Hematopoietic multipotent progenitor cell treated with erythropoietin and hydrocortisone succinate and interleukin-3 and kit ligand, for 8 days (in vitro differentiated cells): ENCODE measurements around the gene PPT1.
"Not testable (repeated sequence)": the region's sequence is repeated elsewhere in the genome, so short reads cannot be mapped to it uniquely, and the experiment has no call there.

Experiments
- DNase-seq: peaks from one replicate; pipeline ENCODE4 v3.0.0-alpha.2; 2015

PPT1 gene

DNA sequence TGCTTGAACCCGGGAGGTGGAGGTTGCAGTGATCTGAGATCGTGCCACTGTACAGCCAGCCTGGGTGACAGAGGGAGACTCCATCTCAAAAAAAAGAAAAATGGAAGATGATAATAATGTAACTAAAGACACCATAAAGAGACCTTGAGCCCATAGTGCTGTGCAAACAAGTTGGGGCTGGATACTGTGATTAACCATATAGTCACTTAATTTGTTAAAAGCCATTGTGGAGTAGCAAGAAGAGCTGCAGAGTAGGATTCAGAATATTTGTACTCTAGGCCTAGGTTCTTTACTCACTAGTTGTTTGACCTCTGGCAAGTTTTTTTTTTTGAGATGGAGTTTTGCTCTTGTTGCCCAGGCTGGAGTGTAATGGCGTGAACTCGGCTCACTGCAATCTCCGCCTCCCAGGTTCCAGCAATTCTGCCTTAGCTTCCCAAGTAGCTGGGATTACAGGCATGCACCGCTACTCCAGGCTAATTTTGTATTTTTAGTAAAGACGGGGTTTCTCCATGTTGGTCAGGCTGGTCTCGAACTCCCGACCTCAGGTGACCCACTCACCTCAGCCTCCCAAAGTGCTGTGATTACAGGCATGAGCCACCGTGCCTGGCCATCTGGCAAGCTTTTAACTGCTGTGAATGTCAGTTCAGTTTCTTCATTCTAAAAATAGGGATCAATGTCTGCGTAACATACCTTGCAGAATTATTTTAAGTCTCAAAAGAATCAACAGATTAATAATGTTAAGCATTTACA lies 43.7 kb downstream of the PPT1 start:
- DNase-seq = no peak

DNA sequence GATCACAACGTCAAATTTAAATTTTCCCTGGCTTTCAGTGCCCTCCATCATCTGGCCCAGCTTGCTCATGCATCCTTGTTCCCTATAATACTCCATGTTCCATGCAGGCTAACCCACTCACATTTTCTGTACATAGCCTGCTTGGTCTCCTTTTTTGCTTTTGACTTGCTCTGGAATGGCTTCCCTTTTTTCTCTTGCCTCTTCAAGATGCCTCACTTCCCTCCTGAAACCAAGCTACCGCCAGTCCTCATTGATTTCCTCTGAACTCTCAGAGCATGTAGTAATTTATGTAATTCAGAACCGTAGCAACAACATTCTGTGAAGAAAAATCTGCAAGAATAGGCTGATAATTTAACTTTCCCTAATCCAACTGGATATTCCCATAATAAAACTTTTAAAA lies 46.2 kb downstream of the PPT1 start:
- no peak for DNase-seq

DNA sequence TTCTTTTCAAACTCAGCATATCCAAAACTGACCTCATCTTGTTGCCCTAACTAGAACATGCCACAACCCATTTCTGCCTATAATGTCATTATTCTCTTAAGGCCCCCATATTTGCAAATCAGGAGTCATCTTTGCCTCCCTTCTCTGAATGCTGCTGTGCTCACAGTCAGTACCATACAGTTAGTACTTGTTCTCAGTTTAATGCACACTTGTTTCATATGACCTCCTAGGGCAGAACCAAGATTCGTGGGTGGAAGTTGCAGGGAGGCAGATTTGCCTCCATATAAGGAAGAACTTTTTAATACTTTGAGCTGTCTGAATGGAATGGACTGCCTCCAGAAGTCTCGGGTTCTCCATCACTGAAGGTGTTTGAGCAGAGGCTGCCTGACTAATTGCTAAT lies 47.3 kb downstream of the PPT1 start:
- no peak for DNase-seq

DNA sequence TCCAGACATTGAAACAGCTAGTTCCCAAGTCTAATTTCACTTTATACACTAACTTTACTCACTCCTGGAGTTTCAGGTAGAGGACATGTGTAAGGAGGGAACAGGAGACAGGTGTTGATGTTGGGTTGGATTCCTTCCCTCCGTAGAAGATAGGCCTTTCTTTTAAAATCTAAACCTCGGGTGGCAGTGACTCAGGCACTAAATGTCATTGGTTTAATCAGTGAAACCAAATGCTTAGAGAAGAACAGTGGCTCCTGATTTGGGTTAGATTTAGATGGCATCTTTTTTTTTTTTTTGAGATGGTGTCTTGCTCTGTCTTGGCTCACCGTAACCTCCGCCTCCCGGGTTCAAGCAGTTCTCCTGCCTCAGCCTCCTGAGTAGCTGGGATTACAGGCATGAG lies 49.3 kb downstream of the PPT1 start:
- no peak for DNase-seq

DNA sequence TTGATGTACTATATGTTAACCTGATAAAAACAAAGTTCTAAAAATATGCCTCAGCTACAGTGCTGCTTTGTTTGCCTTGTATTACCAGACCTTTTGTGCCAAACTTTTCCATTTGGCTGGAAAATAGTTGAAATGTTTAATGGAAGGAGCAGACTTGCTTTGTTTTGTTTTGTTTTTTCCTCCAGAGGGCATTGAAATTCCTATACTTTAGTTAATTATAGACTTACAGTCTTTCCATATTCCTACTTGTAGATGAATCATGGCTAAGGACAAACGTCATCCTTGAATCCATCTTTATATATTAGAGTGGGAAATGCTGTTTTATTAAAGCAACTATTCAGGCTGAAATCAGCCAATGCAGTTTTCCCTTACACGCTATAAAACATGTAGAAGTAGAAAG lies 49.8 kb downstream of the PPT1 start:
- DNase-seq = no peak

DNA sequence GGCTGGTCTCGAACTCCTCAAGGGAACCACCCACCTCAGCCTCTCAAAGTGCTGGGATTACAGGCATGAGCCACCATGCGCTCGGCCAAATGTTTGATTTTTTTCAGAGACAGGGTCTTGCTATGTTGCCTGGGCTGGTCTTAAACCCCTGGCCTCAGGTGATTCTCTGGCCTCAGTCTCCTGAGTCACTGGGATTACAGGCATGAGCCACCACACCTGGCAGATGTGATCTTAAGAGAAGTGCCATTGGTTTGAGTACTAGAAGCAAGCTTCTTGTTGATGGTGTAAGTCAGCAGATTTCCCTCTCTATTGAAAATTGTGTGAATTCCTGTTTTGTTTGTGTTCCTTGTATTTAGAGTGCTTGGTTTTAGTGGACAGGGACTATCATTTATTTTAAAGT lies 51.3 kb downstream of the PPT1 start:
- no peak for DNase-seq

DNA sequence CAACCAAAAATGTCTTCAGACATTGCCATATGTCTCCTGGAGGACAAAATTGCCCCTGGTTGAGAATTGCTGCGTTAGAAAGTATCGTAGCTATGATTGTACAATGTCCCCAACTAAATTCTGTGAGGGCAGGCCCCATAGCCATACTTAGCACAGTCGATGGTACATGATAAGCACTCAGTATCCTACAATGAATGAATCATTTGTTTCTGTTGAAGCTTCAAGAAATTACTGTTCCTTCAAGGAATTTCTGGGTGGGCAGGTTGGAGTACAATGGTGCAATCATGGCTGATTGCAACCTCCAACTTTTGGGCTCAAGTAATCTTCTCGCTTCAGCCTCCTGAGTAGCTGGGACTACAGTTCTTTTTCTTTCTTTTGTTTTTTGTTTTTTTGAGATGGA lies 51.9 kb downstream of the PPT1 start:
- DNase-seq = no peak

DNA sequence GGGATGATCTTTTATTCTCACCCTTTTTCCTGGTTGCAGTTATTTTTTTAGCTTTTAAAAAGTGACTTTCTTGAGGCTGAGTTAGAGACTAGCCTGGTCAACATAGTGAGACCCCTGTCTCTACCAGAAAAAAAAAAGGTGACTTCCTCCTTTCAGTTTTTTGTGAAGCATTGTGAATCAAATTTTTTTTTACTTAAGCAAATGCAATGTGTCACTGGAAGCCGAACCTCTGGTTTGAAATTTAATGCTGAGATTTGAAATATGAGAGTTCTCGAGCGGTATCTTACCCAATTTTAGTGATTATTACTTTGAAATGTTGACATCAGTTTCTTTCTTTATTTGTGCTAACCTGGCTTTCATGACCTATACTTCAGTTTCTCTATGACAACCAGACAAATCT lies 52.9 kb downstream of the PPT1 start:
- no peak for DNase-seq

DNA sequence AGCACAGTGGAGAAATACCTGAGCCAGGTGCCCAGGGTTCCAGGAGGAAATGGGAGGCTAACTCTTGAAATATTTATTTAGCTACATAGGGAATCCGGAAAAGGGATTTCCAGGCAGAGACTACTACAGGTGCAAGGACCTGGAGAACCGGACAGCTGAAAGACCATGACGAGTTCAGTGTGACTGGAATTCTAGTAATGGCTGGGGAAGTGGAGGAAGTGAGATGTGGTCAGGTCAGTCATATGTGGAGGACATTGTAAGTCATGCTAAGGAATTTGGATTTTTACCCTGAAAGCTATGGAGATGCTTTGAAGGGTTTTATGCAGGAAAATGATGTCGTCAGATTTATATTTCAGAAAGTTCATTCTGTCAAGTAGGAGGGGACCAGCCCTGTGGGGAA lies 54.7 kb downstream of the PPT1 start:
- DNase-seq = no peak

DNA sequence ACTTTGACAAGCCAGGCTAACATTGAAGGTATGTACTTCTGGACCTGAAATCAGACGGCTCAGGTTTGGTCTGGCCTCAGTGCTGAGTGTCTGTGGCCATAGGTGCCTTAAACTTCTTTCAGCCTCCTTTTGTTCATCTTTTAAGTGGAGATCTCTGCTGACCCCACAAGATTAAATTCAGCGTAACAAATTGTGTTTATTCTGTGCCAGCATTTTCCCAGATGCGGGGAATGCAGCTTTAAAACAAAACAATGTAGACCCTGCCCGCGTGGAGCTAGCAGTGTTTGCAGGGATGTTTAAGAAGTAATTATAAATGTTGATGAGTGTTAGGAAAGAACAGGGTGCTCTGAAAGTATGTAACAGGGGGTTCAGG lies 55.6 kb downstream of the PPT1 start:
- DNase-seq = no peak

DNA sequence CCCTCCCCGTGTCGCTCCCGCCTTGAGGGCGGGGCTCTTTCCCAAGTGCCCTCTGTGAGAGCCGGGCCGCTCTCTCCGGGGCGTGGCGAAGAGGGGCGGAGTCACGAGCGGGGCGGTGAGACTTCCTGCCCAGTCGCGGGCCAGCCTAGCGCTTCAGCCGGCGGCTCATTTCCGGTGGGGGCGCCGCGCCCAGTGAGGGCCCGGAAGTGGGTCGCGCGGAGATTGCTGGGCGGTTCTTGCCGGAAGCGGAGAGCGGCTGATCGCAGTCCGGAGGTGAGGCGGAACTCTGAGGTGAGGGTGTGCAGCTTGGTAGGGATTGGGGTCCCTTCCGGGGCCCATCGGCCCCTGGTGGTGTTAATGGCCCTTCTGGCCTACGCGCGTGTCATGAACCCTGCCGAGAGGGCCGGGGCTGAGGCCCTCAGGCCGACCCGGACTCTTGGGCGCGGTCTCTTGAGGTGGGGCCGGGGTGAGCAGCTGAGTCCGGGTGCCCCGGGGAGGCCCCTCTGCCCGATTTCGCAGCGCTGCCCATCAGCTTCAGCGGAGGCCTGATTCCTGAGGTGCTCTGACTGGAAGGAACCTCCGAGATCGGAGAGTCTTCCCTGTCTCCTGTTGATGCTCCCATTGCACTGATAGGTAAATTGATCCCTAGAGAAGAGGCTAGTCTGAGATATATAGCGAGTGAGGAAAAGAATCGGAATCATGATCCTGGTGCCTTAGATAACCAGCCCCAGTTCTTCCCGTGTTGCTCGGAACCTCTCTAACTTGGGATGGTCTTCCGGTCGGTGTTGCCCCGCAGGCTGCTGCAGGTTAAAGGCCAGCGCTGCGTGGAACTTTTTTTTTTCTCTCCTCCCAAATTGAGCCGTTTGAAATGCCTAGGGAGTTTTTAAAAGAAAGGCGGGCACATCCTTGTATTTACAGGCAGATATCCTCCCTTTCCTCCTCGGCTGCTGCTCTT lies 56.3 kb downstream of the PPT1 start, which contains the start of gene CAP1:
TSS of gene CAP1 (plus strand) at position 219 of the 955 bp plus-strand sequence. CDS start 18,618 bp downstream, outside the sequence.
- peak; percentile 98 for DNase-seq

DNA sequence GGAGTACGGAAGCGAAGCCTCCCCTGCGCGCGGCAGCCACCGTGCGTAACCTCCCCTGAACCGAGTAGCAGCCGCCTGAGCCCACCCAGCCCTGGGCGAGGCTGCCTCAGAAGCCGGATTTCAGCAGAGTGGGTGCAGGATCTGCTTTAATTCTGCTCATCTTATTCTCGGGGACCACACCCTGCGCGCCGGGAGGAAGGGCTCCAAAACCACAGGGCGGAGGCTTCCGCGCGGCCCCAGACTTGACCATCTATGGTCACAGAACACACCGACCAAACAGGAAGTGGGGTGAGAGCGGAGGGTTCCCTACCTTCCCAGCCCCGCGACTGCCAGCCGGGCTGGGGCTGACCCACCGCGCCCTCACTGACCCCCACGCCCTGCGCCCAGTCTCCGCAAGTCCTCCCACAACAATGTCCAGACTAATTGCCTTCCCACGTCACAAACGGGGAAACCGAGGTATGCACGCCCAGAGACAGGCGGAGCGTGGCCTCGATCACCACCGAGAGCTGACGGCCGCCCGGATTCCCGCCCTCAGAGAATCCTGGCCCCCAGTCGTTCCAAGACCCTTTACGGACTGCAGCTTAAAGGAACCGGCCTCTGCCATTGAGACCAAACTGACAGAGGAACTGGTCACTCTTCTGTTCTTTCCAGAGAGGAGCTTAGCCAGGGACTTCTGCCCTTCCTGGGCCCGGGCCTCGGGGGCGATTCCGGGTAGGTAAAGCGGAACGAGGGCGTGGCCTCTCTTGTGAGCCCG lies 57.1 kb downstream of the PPT1 start:
- DNase-seq = peak; percentile 90

DNA sequence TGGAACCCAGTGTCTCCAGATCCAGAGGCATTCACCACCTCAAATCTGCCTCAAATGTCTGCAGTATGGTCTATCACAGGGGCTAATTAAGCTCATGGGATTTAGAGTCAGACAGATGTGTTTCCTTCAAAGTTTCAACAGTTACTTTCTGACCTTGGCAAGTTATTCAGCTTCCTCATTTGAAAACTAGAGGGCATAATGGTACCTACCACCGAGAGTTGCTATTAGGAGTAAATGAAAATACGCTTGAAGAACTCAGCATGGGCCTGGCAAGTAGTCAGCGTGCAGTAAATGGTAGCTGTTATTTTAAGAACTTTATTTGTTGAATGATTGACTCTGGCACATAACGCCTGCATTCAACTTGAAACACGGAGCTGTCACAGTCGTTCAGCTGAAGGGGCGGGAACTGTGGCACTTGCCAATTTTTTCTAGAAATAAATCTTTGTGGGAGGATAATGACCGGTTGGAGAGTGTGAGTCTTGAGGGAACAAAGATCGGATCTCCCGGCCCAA lies 57.8 kb downstream of the PPT1 start:
- DNase-seq = peak; percentile 78

DNA sequence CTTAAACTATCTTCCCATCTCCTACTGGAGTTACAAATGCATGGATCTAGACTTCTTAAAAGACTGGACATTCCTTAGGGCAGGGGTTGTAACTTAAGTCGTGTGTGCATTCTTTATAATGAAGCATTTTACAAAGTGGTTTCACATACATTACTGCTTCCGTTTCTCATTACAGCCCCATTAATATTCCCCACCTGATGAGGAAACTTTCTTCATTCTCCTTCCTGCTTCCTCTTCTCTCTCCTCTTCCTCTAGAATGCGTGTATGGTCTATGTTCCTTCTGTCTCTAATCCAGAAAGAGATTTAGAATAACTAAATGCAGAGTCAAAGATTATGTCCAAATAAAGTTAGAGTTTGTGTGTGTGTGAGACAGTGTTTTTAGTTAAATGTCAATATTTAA lies 58.4 kb downstream of the PPT1 start:
- DNase-seq = no peak

DNA sequence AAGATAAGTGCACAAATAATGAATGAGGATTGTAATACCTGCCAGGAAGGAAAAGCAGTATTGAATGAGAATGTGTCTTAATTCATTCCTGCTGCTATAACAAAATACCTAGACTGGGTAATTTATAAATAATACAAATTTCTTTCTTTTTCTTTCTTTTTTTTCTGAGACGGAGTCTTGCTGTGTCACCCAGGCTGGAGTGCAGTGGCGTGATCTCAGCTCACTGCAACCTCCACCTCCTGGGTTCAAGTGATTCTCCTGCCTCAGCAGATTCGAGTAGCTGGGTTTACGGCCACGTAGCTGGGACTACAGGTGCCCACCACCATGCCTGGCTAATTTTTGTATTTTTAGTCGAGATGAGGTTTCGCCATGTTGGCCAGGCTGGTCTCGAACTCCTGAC lies 59.8 kb downstream of the PPT1 start:
- DNase-seq = not testable (repeated sequence)

DNA sequence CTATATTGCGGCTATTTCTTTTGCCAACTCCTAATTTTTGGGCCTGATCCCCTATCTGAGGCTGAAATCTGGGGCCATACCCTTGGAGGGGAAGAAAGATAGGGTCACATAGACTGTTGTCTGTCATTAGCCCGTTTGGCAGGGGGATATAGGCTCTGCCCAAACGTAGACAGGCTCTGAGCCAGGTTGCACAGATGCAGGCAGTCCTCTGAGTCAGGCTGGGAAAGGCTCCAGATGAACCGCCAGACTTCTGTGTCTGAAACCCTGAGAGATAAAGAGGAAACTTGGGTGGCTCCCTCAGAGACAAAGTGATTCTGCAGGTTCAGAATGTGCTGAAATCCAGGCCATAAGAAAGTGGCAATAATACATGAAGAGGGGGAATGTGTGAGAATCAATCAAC lies 60.5 kb downstream of the PPT1 start:
- DNase-seq = peak; percentile 98

DNA sequence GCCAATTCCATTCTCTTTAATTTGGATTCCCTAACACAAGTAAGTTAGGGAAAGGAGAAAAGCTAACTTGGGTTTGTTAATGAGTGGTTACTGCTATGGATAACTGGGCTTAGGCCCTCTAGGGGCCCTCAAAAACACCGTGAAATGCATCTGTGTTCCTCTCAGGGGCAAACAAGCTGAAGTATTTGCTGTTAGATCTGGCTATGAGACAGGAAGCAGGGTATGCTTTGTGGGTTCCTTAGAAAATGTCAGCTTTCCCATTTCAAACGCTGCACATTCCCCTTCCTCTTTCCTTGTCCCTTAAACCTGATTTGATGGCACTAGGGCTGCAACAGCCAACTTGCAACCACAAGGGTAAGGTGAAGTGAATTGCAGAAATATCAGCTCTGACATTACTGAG lies 62.2 kb downstream of the PPT1 start:
- no peak for DNase-seq

DNA sequence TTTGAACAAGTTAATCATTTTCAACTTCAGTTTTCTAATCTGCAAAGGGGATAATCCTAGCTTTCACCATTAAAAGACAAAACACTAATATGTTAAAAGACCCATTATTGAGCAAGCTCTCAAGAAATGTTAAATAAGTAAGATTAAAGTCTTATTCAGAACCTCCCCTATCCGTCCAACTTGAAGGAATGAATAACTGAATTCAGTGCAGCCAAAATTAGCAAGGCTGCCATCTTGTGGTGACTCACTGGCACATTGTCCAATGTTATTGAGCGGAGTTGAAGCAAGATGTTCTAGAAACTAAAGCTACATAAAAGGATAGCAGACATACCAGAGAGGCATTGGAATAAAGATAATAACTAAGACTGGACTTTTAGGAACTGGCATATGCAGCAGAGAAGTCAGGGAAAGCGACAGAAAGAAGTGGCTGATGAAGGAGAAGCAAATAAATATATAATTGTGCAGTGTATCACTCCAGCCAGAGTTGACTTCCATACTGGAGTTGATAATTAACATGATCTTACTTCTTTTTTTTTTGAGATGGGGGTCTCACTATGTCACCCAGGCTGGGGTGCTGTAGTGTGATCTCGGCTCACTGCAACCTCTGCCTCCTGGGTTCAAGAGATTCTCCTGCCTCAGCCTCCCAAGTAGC lies 64.7 kb downstream of the PPT1 start:
- DNase-seq = peak; percentile 72

DNA sequence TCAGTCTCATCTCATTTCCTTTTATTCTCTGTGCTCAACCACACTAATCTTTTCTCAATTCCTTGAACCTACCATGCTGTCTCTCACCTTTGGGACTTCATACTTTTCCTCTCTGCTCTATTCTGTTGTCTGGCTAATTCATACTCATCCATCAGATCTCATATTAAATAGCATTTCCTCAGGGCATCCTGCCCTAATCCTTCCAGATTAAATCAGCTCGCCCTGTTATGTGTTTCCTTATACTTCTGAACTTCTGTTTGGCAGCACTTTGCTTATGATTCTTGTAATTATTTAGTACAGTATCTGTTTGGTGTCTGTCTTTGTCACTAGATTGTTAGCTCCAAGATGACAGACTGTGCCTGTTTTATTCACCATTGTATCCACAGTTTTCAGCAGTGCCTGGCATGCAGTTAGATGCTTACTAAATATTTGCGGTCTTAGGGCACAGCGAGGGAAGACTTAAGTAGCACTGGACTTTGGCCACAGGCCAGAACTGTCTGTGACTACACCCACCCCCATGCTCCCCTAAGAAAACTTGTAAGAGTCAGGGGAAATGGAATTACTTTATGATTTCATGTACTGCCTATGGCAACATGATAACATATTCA lies 66.4 kb downstream of the PPT1 start:
- no peak for DNase-seq

DNA sequence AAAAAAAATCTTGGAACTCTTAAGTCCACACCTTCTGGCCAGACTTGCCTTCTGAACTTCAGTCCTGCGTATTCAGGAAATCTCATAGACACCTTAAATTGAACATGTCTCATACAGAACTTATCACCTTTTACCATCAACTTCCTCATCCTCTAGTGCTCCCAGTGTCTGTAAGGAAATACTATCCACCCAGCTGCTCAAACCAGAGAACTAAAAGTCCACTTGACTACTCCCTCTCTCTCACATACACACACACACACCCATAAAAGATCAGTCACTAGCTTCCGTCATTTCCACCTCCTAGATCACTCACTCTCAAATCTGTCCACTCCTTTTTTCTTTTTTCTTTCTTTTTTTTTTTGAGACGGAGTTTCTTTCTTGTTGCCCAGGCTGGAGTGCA lies 67.4 kb downstream of the PPT1 start:
- no peak for DNase-seq

DNA sequence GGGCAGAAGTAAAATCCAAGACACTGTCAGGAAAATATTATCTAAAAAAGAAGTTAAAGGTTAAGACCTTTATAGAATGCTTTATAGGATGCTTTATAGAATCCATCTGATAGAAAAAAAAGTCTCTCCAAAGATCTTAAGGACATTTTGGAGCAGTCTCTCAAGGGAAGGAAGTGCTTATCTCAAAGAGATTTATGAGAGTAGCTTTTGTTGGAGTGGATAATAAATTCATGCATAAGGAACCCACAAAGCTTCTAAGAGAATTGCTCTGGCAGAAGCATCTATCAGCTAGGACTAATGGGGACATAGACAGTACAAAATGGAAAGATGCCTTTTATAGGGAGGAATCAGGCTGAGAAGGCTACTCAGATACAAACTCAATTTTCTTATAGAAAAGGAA lies 69.4 kb downstream of the PPT1 start:
- no peak for DNase-seq

DNA sequence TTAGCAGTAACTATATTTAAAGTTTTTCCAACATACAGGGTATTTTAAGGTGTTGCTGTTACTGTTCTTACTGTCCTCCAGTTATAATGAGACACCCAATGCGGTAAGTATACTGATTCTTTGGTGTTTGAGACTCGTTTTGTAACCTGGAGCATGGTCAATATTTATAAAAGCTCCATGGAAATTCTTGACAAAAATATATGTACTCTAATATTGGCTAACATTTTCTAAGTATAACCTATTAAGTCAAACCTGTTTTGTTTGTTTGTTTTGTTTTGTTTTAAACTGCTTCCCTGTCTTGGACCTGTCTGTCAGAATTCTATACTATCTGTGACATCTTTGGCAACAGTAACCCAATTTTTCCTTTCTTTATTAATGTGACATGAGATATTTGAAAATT lies 72.4 kb downstream of the PPT1 start:
- no peak for DNase-seq
